DLD1 (cell line): ENCODE data around the gene MIGA2.

Source experiments
- in situ Hi-C: cut with HindIII; loops from 2 replicates; pipeline ENCODE4 v1.10.0; 2017; ENCODE audit warnings: low sequenced_read_pairs

The MIGA2 gene

DNA sequence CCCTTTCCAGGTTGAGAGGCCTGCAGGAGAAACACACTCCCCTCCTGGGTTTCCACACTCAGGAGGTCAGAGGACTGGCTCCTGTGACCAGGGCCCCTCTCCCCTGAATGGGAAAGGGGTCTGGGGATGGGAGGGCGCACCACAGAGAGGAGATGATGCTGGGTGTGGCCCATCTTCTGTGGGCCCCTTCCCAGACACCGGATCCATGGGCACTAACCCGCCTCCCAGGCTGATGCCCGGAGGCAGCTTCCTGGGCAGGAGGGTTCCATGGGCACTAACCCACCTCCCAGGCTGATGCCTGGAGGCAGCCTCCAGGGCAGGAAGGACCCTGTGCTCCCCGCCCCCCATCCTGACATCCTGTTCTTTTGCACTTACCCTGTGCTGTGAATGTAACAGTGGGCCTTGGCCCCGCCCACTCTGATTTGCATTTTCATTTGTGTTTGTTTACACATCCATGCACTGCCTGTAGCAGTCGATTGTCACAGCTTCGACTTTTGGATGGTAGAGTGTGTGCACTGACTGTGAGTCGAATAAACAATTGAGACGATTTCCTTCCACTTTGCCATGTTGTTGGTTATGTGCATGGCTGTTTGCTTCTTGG, 35.2 kb downstream of the MIGA2 start:
- in situ Hi-C loops = no loop called here

DNA sequence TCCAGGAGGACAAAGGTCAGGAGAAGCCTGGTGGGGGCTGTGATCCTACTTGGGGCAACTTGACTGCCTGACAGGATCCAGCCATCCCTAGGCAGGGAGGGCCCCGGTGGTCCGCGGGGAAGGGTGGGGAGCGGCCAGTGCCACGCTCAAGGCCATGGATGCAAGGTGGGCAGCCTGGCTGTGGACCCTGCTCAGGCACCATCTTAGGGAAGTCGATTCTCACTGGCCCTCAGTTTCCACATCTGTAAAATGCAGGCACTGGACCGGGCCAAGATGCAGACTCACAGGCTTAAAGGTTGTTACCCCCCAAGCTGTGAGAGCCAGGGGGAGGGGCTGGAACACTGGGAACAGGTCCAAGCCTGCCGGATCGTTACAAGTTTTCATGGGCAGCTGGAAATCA, 35.7 kb downstream of the MIGA2 start:
- in situ Hi-C loops = no loop called here

GRCh38 chr9:129073404-129073803, 37.0 kb downstream of the MIGA2 start:
- in situ Hi-C loops = no loop called here

DNA sequence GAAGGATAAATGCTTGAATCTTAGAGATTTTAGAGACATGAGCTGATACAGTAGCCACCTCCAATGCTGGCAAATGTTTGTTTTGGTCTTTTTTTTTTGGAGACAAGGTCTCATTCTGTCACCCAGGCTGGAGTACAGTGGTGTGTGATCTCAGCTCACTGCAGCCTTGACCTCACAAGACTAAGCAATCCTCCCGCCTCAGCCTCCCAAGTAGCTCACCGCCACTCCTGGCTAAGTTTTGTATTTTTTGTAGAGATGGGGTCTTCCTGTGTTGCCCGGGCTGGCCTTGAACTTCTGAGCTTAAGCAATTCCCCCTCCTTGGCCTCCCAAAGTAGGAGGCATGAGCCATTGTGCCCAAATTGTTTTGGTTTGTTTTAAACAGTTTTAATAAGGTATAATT, 37.7 kb downstream of the MIGA2 start:
- in situ Hi-C loops = no loop called here

DNA sequence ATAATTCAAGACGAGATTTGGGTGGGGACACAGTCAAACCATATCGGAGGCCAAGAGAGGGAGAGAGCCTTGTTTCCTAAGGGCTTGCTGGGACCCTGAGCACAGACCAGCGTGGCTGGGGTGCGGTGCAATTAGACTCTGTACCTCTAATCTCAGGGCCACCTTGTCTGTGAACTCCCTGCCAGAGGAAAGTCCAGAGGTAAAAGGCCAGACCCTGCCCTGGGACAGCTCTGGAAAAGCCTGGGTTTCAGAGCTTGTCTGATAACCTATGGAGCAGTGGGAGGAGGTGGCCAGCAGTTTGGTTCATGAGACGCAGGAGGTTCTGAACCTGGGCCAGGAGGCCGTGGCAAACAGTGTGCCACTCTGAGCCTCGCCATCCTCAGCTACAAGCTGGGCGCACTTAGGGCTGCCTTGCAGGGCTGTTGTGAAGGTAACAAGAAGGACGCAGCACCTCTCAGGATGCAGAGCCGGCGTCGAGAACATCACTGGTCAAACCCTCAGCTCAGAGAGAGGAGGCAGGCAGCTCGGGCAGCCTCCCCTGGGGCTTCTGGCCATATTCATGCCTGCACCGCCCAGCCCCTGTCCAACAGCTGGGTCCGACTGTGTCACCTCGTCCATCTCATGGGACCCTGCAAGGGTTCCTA, 39.7 kb downstream of the MIGA2 start:
- in situ Hi-C loops = no loop called here

GRCh38 chr9:129076640-129077037, 40.2 kb downstream of the MIGA2 start:
- in situ Hi-C loops = no loop called here

DNA sequence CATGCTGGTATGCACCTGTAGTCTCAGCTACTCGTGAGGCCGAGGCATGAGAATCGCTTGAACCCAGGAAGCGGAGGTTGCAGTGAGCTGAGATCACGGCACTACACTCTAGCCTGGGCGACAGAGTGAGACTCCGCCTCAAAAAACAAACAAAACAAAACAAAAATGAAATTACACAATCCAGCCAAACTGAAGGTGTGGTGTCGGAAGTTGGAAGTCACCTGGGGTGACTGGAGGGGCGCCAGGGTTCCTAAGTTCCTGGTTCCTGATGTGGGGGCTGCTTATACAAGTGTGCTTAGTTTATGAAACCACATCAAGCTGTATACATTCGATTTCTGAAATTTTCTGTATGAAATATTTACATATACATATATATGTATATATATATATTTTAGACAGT, 40.8 kb downstream of the MIGA2 start:
- in situ Hi-C loops = no loop called here

- in situ Hi-C loops = no loop called here
Measured at GRCh38 chr9:129078691-129079503, 42.5 kb downstream of the MIGA2 start.

- in situ Hi-C loops = loop anchor here (5.0 kb wide), 1 partner anchor 43 kb away; the partner anchor contains the start of gene MIGA2
Measured at GRCh38 chr9:129079829-129080228, 43.4 kb downstream of the MIGA2 start.

DNA sequence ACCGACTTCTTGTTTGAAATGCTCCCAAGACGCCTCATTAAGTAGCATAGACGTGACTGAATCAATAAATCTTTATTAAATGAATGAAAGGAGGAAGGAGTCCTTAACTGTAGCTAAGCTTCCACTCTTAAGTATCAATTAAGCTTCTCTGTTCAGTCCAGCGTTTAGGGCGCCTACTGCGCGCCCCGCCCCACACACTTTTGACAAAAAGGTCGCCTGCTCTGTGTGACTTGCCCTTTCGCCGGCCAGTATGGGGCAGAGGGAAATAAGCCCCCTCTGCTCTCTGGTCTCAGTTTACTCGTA, 43.8 kb downstream of the MIGA2 start:
- in situ Hi-C loops = loop anchor here (5.0 kb wide), 1 partner anchor 43 kb away; the partner anchor contains the start of gene MIGA2

DNA sequence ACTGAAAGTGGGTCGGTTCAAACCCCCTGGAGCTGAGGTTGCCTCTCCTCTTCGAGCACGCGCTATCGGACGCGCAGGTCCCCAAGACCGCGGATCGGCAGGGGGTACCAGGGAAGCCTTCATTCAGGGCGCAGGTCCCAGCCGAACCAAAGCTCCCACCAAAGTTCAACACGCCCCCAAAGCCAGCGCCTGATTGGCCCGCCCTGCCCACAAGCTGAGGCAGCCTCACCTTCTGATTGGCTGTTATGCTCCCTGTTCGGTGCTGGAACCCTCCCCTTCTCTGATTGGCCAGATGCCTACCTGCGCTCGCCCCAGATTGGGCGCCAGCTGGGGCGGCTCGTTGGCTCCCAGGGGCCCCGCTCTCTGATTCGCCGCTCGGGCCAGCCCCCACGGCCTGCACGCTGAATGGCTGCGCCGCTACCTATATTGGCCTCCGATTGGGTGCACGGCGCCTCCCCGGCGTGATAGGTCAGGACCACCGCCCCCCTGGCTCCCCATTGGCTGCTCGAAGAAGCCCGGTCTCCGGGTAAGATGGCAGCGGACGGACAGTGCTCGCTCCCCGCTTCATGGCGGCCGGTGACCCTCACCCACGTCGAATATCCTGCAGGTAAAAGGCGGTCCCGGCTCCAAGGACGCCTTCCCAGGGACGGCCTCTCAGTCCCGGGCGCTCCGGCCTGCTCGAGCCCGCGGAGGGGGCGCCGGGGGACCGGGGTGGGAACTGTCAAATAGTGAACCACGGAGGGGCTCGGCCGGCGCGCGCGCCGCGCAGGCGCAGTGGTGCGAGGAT, 44.4 kb downstream of the MIGA2 start, which contains the start of gene DOLPP1:
DOLPP1 (plus strand) TSS at position 511 of the 787 bp plus-strand sequence; CDS start at position 532, 21 bp downstream.
- in situ Hi-C loops = loop anchor here (5.0 kb wide), 1 partner anchor 43 kb away; the partner anchor contains the start of gene MIGA2

- in situ Hi-C loops = loop anchor here (5.0 kb wide), 1 partner anchor 44 kb away; the partner anchor contains the start of gene MIGA2
Measured at GRCh38 chr9:129081388-129081904, 45.0 kb downstream of the MIGA2 start.

- in situ Hi-C loops = loop anchor here (5.0 kb wide), 1 partner anchor 47 kb away; the partner anchor contains the start of gene MIGA2
Measured at GRCh38 chr9:129084087-129084486, 47.7 kb downstream of the MIGA2 start.

DNA sequence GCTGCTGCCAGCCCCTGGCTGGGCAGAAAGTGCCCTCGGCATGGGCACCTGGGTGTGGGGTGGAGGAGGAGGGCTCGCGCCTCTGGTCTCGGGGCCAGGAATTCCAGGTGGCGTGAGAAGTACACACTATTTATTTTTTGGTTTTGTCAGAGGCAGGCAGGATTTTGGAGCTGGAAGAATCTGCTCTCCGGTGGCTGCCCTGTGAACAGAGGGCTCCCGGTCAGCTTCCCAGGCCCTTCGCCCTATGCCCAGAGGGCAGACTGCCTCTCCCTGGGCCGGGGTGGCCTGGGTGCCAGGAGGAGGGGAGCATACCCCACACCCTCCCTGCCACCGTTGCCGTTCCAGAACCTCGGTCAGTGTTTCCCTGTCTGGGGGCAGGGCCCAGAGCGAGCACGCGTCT, 52.8 kb downstream of the MIGA2 start:
- in situ Hi-C loops = no loop called here

DNA sequence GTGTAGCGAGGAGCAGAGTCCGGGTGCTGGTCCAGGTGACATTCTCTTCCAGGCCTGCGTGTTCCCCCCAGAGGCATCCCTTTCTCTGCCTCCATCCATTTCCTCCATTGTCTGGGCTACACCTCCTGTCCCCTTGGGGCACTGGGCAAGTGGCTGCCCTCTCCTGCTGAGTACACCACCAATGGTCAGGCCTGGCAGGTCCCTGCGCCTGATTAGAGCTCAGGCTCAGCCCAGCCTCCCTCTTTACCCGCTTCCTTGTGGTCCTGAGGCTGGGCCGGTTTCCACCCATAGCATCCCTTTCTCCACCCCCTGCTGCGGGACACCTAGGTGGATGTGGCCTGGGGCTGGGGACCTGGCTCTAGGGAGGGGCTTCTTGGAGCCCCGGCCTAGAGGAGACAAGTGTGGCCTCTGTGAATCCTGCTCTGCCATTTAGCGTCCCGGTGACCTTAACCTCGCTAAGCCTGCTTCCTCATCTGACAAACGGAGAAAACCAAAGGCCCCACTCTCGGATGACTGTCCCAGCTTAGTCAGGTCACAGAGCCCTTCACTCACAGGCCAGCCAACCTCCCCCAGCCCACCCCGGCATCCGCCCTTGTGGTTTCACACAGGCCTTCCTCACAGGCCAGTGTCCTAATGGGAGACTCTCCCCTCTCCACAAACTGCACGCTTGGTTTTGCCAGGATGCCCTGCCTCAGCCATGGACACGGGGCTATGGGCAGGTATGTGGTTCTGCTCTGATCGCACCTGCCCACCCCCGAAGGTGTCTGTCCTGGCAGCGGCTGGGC, 57.4 kb downstream of the MIGA2 start:
- in situ Hi-C loops = no loop called here

- in situ Hi-C loops = no loop called here
Measured at GRCh38 chr9:129094387-129095169, 58.2 kb downstream of the MIGA2 start.

GRCh38 chr9:129095170-129095667, 58.8 kb downstream of the MIGA2 start:
- in situ Hi-C loops = no loop called here

- in situ Hi-C loops = no loop called here
Measured at GRCh38 chr9:129095908-129096307, 59.5 kb downstream of the MIGA2 start.
